ENCODE measurements around the gene FBXO46. TPM values are rescaled to one million over a fixed set of nuclear protein-coding genes. Genes with fewer than 3 reads are reported as not detected.
A peak's percentile ranks its signal among the peaks of the same experiment; 100 is the strongest.
"Not testable (repeated sequence)": the region's sequence is repeated elsewhere in the genome, so short reads cannot be mapped to it uniquely, and the experiment has no call there.

FBXO46 gene
- total RNA-seq, 4 donors from 2014 or later = 8.3 to 25.2 (median 19.7) TPM

DNA sequence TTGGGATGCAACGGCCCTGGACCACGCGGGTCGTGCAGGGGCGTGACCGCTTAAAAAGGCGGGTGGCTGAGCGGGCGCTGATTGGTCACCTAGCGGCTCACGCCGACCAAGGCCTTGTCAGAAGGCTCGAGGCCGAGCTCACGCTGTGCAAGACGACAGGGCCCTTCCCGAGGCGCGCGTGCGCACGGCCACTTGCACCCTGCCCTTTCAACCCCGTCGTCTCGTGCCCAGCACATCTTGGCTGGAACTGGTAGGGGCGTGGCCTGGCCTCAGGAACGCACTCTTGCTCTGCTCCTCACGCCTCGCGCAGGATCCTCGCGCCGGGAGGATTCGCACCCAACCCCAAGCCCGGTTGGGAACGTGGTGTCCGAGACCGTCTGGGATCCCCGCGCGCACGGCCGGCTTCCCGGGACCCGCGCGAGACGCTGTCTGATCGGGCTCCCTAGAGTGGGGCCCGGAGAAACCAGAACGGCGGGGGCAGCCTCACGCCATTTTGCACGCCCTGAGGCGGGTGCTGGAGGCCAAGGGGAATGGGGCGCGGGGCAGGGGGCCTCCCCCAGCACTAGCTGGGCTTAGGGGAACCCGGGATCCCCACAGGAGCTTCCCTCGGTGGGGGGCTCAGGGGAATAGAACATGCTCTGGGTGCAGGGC, 2.6 kb upstream of the FBXO46 start, which contains the start of gene MEIOSIN:
MEIOSIN (plus strand) TSS at position 280 of the 651 bp plus-strand sequence. CDS start 1,938 bp downstream, outside the sequence.
- TF ChIP-seq POLR2A (IDR thresholded peaks at IDR 0.05) (no peak), CTCF (IDR thresholded peaks at IDR 0.05) (no peak)
- DNase-seq = no peak

GRCh38 chr19:45729800-45730290, 851 bp downstream of the FBXO46 start:
- Histone ChIP-seq H3K27ac (peak overlapping the region in 3 of 4 donors; percentile 77 to 78 (median 78)), H3K36me3 (peaks cover 0 to 11% (median 0%) of the 10 kb centered on the region in 3 donors), H3K9me3 (no peaks in the 10 kb centered on the region), H3K27me3 (no peaks in the 10 kb centered on the region), H3K4me3 (peak overlapping the region; percentile 74 to 89 (median 76)), H3K4me1 (peaks cover 0 to 19% (median 5%) of the 10 kb centered on the region in 4 donors)
- DNase-seq = no peak
- no peak for TF ChIP-seq CTCF (IDR thresholded peaks at IDR 0.05)
- no peak for TF ChIP-seq POLR2A (IDR thresholded peaks at IDR 0.05)

More for the DNA sequence above, 2.6 kb upstream of the FBXO46 start, which contains the start of gene MEIOSIN:
- H3K36me3 ChIP-seq = no peaks in the 10 kb centered on the region
- no peak within 1 kb of the TSS for H3K27ac ChIP-seq
- no peak within 1 kb of the TSS for H3K4me3 ChIP-seq
- H3K27me3 ChIP-seq = no peaks in the 10 kb centered on the region
- peaks cover 0 to 13% (median 5%) of the 10 kb centered on the region in 4 donors for H3K4me1 ChIP-seq
- H3K9me3 ChIP-seq = no peaks in the 10 kb centered on the region

DNA sequence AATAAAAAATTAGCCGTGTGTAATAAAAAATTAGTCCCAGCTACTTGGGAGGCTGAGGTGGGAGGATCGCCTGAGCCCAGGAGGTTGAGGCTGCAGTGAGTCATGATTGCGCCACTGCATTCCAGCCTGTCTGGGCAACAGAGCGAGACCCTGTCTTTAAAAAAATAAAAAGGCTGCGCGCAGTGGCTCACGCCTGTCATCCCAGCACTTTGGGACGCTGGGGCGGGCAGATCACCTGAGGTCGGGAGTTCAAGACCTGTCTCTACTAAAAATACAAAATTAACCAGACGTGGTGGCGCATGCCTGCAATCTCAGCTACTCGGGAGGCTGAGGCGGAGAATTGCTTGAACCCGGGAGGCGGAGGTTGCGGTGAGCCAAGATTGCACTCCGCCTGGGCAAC, 2.0 kb downstream of the FBXO46 start:
- not testable (repeated sequence) for H3K9me3 ChIP-seq, H3K27me3 ChIP-seq, DNase-seq, H3K27ac ChIP-seq, H3K4me3 ChIP-seq
- Histone ChIP-seq H3K4me1 (peaks cover 0 to 19% (median 5%) of the 10 kb centered on the region in 4 donors), H3K36me3 (peaks cover 0 to 15% (median 0%) of the 10 kb centered on the region in 3 donors)

- H3K36me3 ChIP-seq = peaks cover 0 to 16% (median 0%) of the 10 kb centered on the region in 3 donors
- H3K27me3 ChIP-seq, DNase-seq, H3K9me3 ChIP-seq, H3K4me3 ChIP-seq: not testable (repeated sequence)
- peak overlapping the region in 3 of 4 donors; percentile 55 to 88 (median 82) for H3K27ac ChIP-seq
- peaks cover 0 to 30% (median 5%) of the 10 kb centered on the region in 4 donors for H3K4me1 ChIP-seq
Measured at GRCh38 chr19:45720065-45720464, 10.6 kb downstream of the FBXO46 start.

- peak overlapping the region; percentile 87 to 95 (median 91) for H3K27ac ChIP-seq
- H3K9me3 ChIP-seq = no peaks in the 10 kb centered on the region
- TF ChIP-seq CTCF (IDR thresholded peaks at IDR 0.05) (no peak), POLR2A (IDR thresholded peaks at IDR 0.05) (no peak)
- H3K36me3 ChIP-seq = peaks cover 0 to 7% (median 0%) of the 10 kb centered on the region in 3 donors
- no peak for DNase-seq
- H3K27me3 ChIP-seq = no peaks in the 10 kb centered on the region
- H3K4me1 ChIP-seq = peaks cover 0 to 30% (median 5%) of the 10 kb centered on the region in 4 donors
- H3K4me3 ChIP-seq = peak overlapping the region; percentile 51 to 66 (median 58)
Measured at GRCh38 chr19:45717983-45718650, 12.6 kb downstream of the FBXO46 start.

- peak; percentile 99 for DNase-seq
- H3K27me3 ChIP-seq = no peaks in the 10 kb centered on the region
- TF ChIP-seq POLR2A (IDR thresholded peaks at IDR 0.05) = peak in 1 of 2 donors; percentile 73
- peak in 5 of 6 experiments; percentile 15 to 48 (median 33) for TF ChIP-seq CTCF (IDR thresholded peaks at IDR 0.05)
- H3K36me3 ChIP-seq = peaks cover 0 to 10% (median 0%) of the 10 kb centered on the region in 3 donors
- no peaks in the 10 kb centered on the region for H3K9me3 ChIP-seq
- H3K4me3 ChIP-seq = peak overlapping the region; percentile 51 to 66 (median 58)
- peaks cover 0 to 30% (median 5%) of the 10 kb centered on the region in 4 donors for H3K4me1 ChIP-seq
- peak overlapping the region; percentile 87 to 95 (median 91) for H3K27ac ChIP-seq
Measured at GRCh38 chr19:45717131-45717982, 13.3 kb downstream of the FBXO46 start.

All from Peyer's patch (tissue), 4 donors.